ENCODE measurements around the gene CCDC15.

CCDC15 gene

GRCh38 chr11:125071435-125071834, 117.4 kb downstream of the CCDC15 start:
- DNase-seq, result no peak

GRCh38 chr11:125071846-125072217, 117.8 kb downstream of the CCDC15 start:
- DNase-seq, result no peak

- DNase-seq, result no peak
These were observed 118.4 kb downstream of the CCDC15 start for GRCh38 chr11:125072218-125072960.

GRCh38 chr11:125072961-125073590, 119.1 kb downstream of the CCDC15 start:
- DNase-seq, result no peak

GRCh38 chr11:125073616-125074483, 119.8 kb downstream of the CCDC15 start:
- no peak for DNase-seq

GRCh38 chr11:125074511-125075241, 120.7 kb downstream of the CCDC15 start:
- no peak for DNase-seq

- DNase-seq, result no peak
These were observed 121.2 kb downstream of the CCDC15 start for GRCh38 chr11:125075242-125075625.

GRCh38 chr11:125075900-125076317, 121.9 kb downstream of the CCDC15 start:
- no peak for DNase-seq

GRCh38 chr11:125076378-125076945, 122.5 kb downstream of the CCDC15 start:
- no peak for DNase-seq

GRCh38 chr11:125078016-125078415, 124.0 kb downstream of the CCDC15 start:
- DNase-seq, result no peak

- no peak for DNase-seq
These were observed 124.6 kb downstream of the CCDC15 start for GRCh38 chr11:125078516-125079140.

- no peak for DNase-seq
These were observed 125.3 kb downstream of the CCDC15 start for GRCh38 chr11:125079151-125079877.

- DNase-seq, result no peak
These were observed 126.0 kb downstream of the CCDC15 start for GRCh38 chr11:125079878-125080530.

GRCh38 chr11:125080531-125080911, 126.5 kb downstream of the CCDC15 start:
- no peak for DNase-seq

- no peak for DNase-seq
These were observed 127.2 kb downstream of the CCDC15 start for GRCh38 chr11:125081098-125081798.

- DNase-seq, result no peak
These were observed 128.0 kb downstream of the CCDC15 start for GRCh38 chr11:125082040-125082439.

- DNase-seq, result no peak
These were observed 128.8 kb downstream of the CCDC15 start for GRCh38 chr11:125082611-125083311.

- DNase-seq, result no peak
These were observed 129.5 kb downstream of the CCDC15 start for GRCh38 chr11:125083312-125084056.

GRCh38 chr11:125084057-125084416, 130.0 kb downstream of the CCDC15 start:
- DNase-seq, result no peak
